H9 (cell line): ENCODE results near the gene GALR2. TPM values are rescaled to one million over a fixed set of nuclear protein-coding genes. Genes with fewer than 3 reads are reported as not detected.

Experiments used
- DNase-seq: peaks from one replicate; pipeline ENCODE4 v3.0.0-alpha.2; 2017
- H2AFZ ChIP-seq: one replicate; pipeline ENCODE4 v1.6.1; 2013; ENCODE audit warnings: mild to moderate bottlenecking, low read length, control low read depth, moderate library complexity
- H2AK5ac ChIP-seq: 2 replicates; pipeline ENCODE4 v1.6.1; 2013; ENCODE audit warnings: low read length, control low read depth, mixed read lengths; ENCODE audit not compliant: insufficient read length
- H2BK120ac ChIP-seq: one replicate; pipeline ENCODE4 v1.6.1; 2013; ENCODE audit warnings: low read depth, mild to moderate bottlenecking, low read length, control low read depth, inconsistent platforms; ENCODE audit not compliant: poor library complexity, severe bottlenecking
- H2BK12ac ChIP-seq: 2 replicates; pipeline ENCODE4 v1.6.1; 2013; ENCODE audit warnings: low read length, control low read depth, mixed read lengths, low read depth; ENCODE audit not compliant: insufficient read length
- H2BK15ac ChIP-seq: 2 replicates; pipeline ENCODE4 v1.6.1; 2013; ENCODE audit warnings: low read depth, low read length, control low read depth
- H2BK20ac ChIP-seq: one replicate; pipeline ENCODE4 v1.6.1; 2013; ENCODE audit warnings: low read depth, mild to moderate bottlenecking, low read length, control low read depth, inconsistent platforms; ENCODE audit not compliant: poor library complexity, severe bottlenecking
- H2BK5ac ChIP-seq: 2 replicates; pipeline ENCODE4 v1.6.1; 2013; ENCODE audit warnings: low read length, control low read depth, mixed read lengths; ENCODE audit not compliant: insufficient read length
- H3K14ac ChIP-seq: 2 replicates; pipeline ENCODE4 v1.6.1; 2013; ENCODE audit warnings: low read length, control low read depth; ENCODE audit not compliant: insufficient read depth
- H3K18ac ChIP-seq: 2 replicates; pipeline ENCODE4 v1.6.1; 2013; ENCODE audit warnings: low read depth, mild to moderate bottlenecking, mixed read lengths, low read length, control low read depth; ENCODE audit not compliant: insufficient read length
- H3K23ac ChIP-seq: 2 replicates; pipeline ENCODE4 v1.6.1; 2013; ENCODE audit warnings: low read length, control low read depth, mixed read lengths, low read depth; ENCODE audit not compliant: insufficient read length
- H3K23me2 ChIP-seq: 2 replicates; pipeline ENCODE4 v1.6.1; 2013; ENCODE audit warnings: low read depth, mild to moderate bottlenecking, mixed read lengths, low read length, control low read depth; ENCODE audit not compliant: insufficient read length, poor library complexity, severe bottlenecking
- H3K27ac ChIP-seq: 2 replicates; pipeline ENCODE4 v1.5.1; 2013; ENCODE audit warnings: low read length, control low read depth, mixed read lengths, low read depth; ENCODE audit not compliant: insufficient read length
- H3K27me3 ChIP-seq: 2 replicates; pipeline ENCODE4 v1.6.1; 2013; ENCODE audit warnings: low read length, control low read depth, inconsistent platforms; ENCODE audit not compliant: insufficient read depth
- H3K4ac ChIP-seq: 2 replicates; pipeline ENCODE4 v1.6.1; 2013; ENCODE audit warnings: low read depth, mild to moderate bottlenecking, control low read depth, inconsistent platforms, low read length, moderate library complexity
- H3K4me1 ChIP-seq: 2 replicates; pipeline ENCODE4 v1.6.1; 2013; ENCODE audit warnings: low read length, control low read depth, inconsistent platforms; ENCODE audit not compliant: insufficient read depth
- H3K4me2 ChIP-seq: 2 replicates; pipeline ENCODE4 v1.6.1; 2013; ENCODE audit warnings: low read length, control low read depth, mixed read lengths; ENCODE audit not compliant: insufficient read length, insufficient read depth
- H3K56ac ChIP-seq: 2 replicates; pipeline ENCODE4 v1.6.1; 2013; ENCODE audit warnings: low read depth, mild to moderate bottlenecking, mixed read lengths, low read length, control low read depth; ENCODE audit not compliant: insufficient read length
- H3K79me1 ChIP-seq: 2 replicates; pipeline ENCODE4 v1.6.1; 2013; ENCODE audit warnings: low read depth, mild to moderate bottlenecking, moderate library complexity, low read length, control low read depth, inconsistent platforms; ENCODE audit not compliant: insufficient read depth, poor library complexity, severe bottlenecking
- H3K79me2 ChIP-seq: 2 replicates; pipeline ENCODE4 v1.6.1; 2013; ENCODE audit warnings: low read length, control low read depth, inconsistent platforms; ENCODE audit not compliant: insufficient read depth
- H3K9ac ChIP-seq: 2 replicates; pipeline ENCODE4 v1.6.1; 2013; ENCODE audit warnings: low read length, control low read depth, mixed read lengths; ENCODE audit not compliant: insufficient read length; ENCODE audit errors: extremely low read depth
- H3K9me3 ChIP-seq: one replicate; pipeline ENCODE4 v1.6.1; 2013; ENCODE audit warnings: low read depth, low read length, inconsistent platforms; ENCODE audit not compliant: control insufficient read depth
- H3T11ph ChIP-seq: one replicate; pipeline ENCODE4 v1.6.1; 2013; ENCODE audit warnings: mild to moderate bottlenecking, low read length, control low read depth, inconsistent platforms
- H4K20me1 ChIP-seq: one replicate; pipeline ENCODE4 v1.6.1; 2013; ENCODE audit not compliant: control insufficient read depth, insufficient read length, insufficient read depth
- H4K5ac ChIP-seq: 2 replicates; pipeline ENCODE4 v1.6.1; 2013; ENCODE audit warnings: low read depth, mild to moderate bottlenecking, mixed read lengths, low read length, control low read depth; ENCODE audit not compliant: insufficient read length
- H4K8ac ChIP-seq: replicated peaks from 2 replicates; pipeline ENCODE4 v1.6.1; 2013; ENCODE audit warnings: low read length, control low read depth, mixed read lengths, low read depth; ENCODE audit not compliant: insufficient read length
- H4K91ac ChIP-seq: 2 replicates; pipeline ENCODE4 v1.6.1; 2013; ENCODE audit warnings: low read depth, mild to moderate bottlenecking, moderate library complexity, mixed read lengths, low read length, control low read depth; ENCODE audit not compliant: insufficient read length
- H3K27ac Mint-ChIP-seq, 3 experiments: 2 replicates in 2 of 3; 3 replicates in 1 of 3; pipeline ENCODE4 v1.8.0; 2020 to 2021; ENCODE audit warnings: mixed read lengths in 3 of 3, mild to moderate bottlenecking in 1 of 3, moderate library complexity in 1 of 3
- H3K27me3 Mint-ChIP-seq: 2 replicates; pipeline ENCODE4 v1.8.0; 2021; ENCODE audit warnings: low read depth, mild to moderate bottlenecking, moderate library complexity, mixed read lengths
- H3K36me3 Mint-ChIP-seq, 3 experiments: 2 replicates in 2 of 3; 3 replicates in 1 of 3; pipeline ENCODE4 v1.8.0; 2020 to 2021; ENCODE audit warnings: low read depth in 3 of 3, mixed read lengths in 3 of 3; ENCODE audit not compliant: insufficient read depth in 1 of 3
- H3K4me1 Mint-ChIP-seq, 2 experiments: 2 replicates each; pipeline ENCODE4 v1.8.0; 2020; ENCODE audit warnings: mixed read lengths in 2 of 2
- H3K4me3 Mint-ChIP-seq, 2 experiments: 2 replicates in 1 of 2; 3 replicates in 1 of 2; pipeline ENCODE4 v1.8.0; 2020 to 2021; ENCODE audit warnings: mild to moderate bottlenecking in 2 of 2, mixed read lengths in 2 of 2, moderate library complexity in 1 of 2
- H3K9me3 Mint-ChIP-seq, 2 experiments: 2 replicates in 1 of 2; 3 replicates in 1 of 2; pipeline ENCODE4 v1.8.0; 2020; ENCODE audit warnings: mild to moderate bottlenecking in 2 of 2, mixed read lengths in 2 of 2, moderate library complexity in 1 of 2
- CTCF ChIP-seq: fragments of 200-600 bp; sonication (generic); conservative IDR thresholded peaks from 3 replicates; pipeline ENCODE4 v1.8.0; 2021; ENCODE audit warnings: antibody characterized with exemption, mild to moderate bottlenecking
- WGBS: extraction: QIAGEN DNeasy Blood & Tissue Kit; methylation state at CpG from one replicate; pipeline ENCODE4 v1.1.7; 2013; ENCODE audit warnings: missing lambda C conversion rate, low lambda C conversion rate, mixed read lengths; ENCODE audit not compliant: insufficient read length; ENCODE audit errors: extremely low coverage; 5-methylcytosine and 5-hydroxymethylcytosine counted together
- total RNA-seq: library from RNA; stranded (reverse); gene quantifications from 2 replicates; pipeline ENCODE4 v1.2.1, GENCODE V29; 2021

The GALR2 gene
- total RNA-seq, 1 experiment from 2014 or later = 0.81 TPM

- Histone ChIP-seq H4K5ac (no peak overlapping the region), H3K79me2 (no peaks in the 10 kb centered on the region), H3K23ac (no peak overlapping the region), H2AFZ (no peak overlapping the region), H3K23me2 (peaks cover 11% of the 10 kb centered on the region), H3K27ac (no peak overlapping the region), H3K4me2 (no peak overlapping the region), H2AK5ac (no peak overlapping the region), H2BK5ac (no peak overlapping the region), H3K79me1 (no peaks in the 10 kb centered on the region), H3K14ac (no peak overlapping the region), H3K56ac (no peak overlapping the region), H2BK20ac (no peak overlapping the region), H3K9ac (no peak overlapping the region), H3K4ac (no peak overlapping the region), H3T11ph (no peak overlapping the region), H4K8ac (no peak overlapping the region), H2BK120ac (no peak overlapping the region), H3K9me3 (no peaks in the 10 kb centered on the region), H4K91ac (no peak overlapping the region), H2BK15ac (no peak overlapping the region), H2BK12ac (no peak overlapping the region), H4K20me1 (peaks cover 4% of the 10 kb centered on the region), H3K27me3 (no peaks in the 10 kb centered on the region), H3K18ac (no peak overlapping the region), H3K4me1 (peaks cover 6% of the 10 kb centered on the region)
- peaks cover 0 to 3% of the 10 kb centered on the region in 2 experiments; a peak in 1 of 5 replicates for H3K9me3 Mint-ChIP-seq
- no peak for DNase-seq
- H3K27me3 Mint-ChIP-seq = no peaks in the 10 kb centered on the region; the same call in none of the 2 replicates
- no peak overlapping the region for H3K27ac Mint-ChIP-seq
- TF ChIP-seq CTCF = peak; percentile 37; the same call in 2 of the 3 replicates
- no peak overlapping the region for H3K4me3 Mint-ChIP-seq
- peaks cover 20 to 29% of the 10 kb centered on the region in 2 experiments for H3K4me1 Mint-ChIP-seq
- H3K36me3 Mint-ChIP-seq = peaks cover 0 to 5% (median 0%) of the 10 kb centered on the region in 3 experiments; a peak in 1 of 7 replicates
- no CpG with 5 or more reads among the region's 6 CpGs for WGBS
Measured at GRCh38 chr17:76107509-76107908, 32.9 kb downstream of the GALR2 start.
